ENCODE results near the gene SEZ6L.

- no peak for TF ChIP-seq TAF1 (IDR thresholded peaks at IDR 0.05; ENCODE audit: low read depth)
- no peak for TF ChIP-seq CREB1 (IDR thresholded peaks at IDR 0.05; ENCODE audit: low read depth)
- no peak for TF ChIP-seq EGR1 (IDR thresholded peaks at IDR 0.05)
- no peak for TF ChIP-seq YY1 (IDR thresholded peaks at IDR 0.05; ENCODE audit: low read depth)
- no peak for TF ChIP-seq MAX (IDR thresholded peaks at IDR 0.05)
- no peak for TF ChIP-seq NFIC (IDR thresholded peaks at IDR 0.05)
- no peak for TF ChIP-seq TCF12 (IDR thresholded peaks at IDR 0.05; ENCODE audit: low read depth)
- TF ChIP-seq RAD21 (IDR thresholded peaks at IDR 0.05; ENCODE audit: low read depth): no peak
- no peak for TF ChIP-seq CEBPB (IDR thresholded peaks at IDR 0.05)
- no peak for TF ChIP-seq EP300 (IDR thresholded peaks at IDR 0.05; ENCODE audit: borderline replicate concordance)
- TF ChIP-seq REST (IDR thresholded peaks at IDR 0.05; ENCODE audit: low read depth): no peak
These were observed 46.3 kb upstream of the SEZ6L start for GRCh38 chr22:26122920-26123468.
